Measurements from ENCODE around the gene LUC7L3. TPM values are rescaled to one million over a fixed set of nuclear protein-coding genes. Genes with fewer than 3 reads are reported as not detected.

LUC7L3 gene
- total RNA-seq, 1 donor from 2014 or later, result 108 TPM

DNA sequence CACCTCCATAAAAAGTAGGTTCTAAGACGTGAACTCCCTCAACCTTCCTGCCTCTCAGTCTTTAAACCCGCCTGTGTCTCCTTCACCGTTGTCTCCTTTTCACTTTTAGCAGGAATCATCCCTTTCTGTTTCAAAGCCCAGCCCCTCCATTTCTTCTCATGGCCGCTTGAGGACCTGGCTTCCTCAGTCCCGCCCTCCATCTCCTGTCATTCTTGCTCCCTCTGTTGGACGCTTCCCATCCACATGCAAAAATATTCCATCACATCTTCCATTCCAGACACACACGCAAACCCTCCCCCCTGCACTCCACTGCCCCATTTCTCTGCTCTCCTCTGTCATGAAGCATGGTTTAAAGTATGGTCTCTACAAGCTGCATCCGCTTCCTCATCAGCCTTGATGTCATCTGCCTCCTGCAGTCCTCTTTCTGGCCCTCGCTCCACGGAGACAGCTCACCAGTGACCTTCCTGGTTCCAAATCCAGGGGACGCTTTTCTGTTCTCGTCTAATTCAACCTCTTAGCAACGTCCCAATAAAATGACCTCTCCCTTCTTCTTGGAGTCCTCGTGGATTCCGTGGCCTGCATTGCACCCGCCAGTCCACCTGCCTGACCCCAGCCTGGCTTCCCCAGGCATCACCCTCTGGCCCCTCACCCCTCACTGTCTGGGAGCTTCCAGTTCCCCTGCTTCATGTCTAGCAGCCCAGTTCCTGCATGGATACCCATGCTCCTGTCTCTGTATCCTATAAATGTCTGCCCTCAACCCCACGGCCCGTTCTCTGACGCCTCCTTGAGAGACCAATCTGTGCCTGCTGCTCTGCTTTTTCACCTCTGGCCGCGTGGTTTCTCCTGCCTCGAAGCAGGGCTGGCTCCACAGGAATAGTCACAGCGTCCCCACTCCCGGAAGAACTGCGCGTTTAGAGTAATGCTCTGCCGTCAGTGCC lies 37.9 kb upstream of the LUC7L3 start:
- DNase-seq (ENCODE audit: extremely low spot score in 2 of 2), result no peak
- Histone ChIP-seq H3K27me3 (no peaks in the 10 kb centered on the region), H3K9me3 (no peaks in the 10 kb centered on the region), H3K27ac (peak overlapping the region; percentile 44), H3K4me1 (peaks cover 19% of the 10 kb centered on the region), H3K36me3 (no peaks in the 10 kb centered on the region), H3K4me3 (no peak overlapping the region)
- TF ChIP-seq, protein P1, sequence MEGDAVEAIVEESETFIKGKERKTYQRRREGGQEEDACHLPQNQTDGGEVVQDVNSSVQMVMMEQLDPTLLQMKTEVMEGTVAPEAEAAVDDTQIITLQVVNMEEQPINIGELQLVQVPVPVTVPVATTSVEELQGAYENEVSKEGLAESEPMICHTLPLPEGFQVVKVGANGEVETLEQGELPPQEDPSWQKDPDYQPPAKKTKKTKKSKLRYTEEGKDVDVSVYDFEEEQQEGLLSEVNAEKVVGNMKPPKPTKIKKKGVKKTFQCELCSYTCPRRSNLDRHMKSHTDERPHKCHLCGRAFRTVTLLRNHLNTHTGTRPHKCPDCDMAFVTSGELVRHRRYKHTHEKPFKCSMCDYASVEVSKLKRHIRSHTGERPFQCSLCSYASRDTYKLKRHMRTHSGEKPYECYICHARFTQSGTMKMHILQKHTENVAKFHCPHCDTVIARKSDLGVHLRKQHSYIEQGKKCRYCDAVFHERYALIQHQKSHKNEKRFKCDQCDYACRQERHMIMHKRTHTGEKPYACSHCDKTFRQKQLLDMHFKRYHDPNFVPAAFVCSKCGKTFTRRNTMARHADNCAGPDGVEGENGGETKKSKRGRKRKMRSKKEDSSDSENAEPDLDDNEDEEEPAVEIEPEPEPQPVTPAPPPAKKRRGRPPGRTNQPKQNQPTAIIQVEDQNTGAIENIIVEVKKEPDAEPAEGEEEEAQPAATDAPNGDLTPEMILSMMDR (IDR thresholded peaks at IDR 0.05), result peak; percentile 31 to 63 (median 31)
- no peak for TF ChIP-seq POLR2A (IDR thresholded peaks at IDR 0.05)
- intact Hi-C loops (cut with DNase I), result loop anchor here (2.0 kb wide), 1 partner anchor 59 kb away; no protein-coding TSS in a partner anchor

- Histone ChIP-seq H3K4me1 (peaks cover 26% of the 10 kb centered on the region), H3K9me3 (no peaks in the 10 kb centered on the region), H3K27ac (no peak overlapping the region), H3K36me3 (no peaks in the 10 kb centered on the region), H3K4me3 (no peak overlapping the region), H3K27me3 (no peaks in the 10 kb centered on the region)
- DNase-seq (ENCODE audit: extremely low spot score in 2 of 2), result no peak
- TF ChIP-seq, protein P1 (IDR thresholded peaks at IDR 0.05), result no peak
- no peak for TF ChIP-seq POLR2A (IDR thresholded peaks at IDR 0.05)
- no peak for TF ChIP-seq POLR2AphosphoS5 (IDR thresholded peaks at IDR 0.05; ENCODE audit: insufficient read depth in 1 of 2, low read depth in 1 of 2)
- intact Hi-C loops (cut with DNase I), result loop anchor here (2.0 kb wide), 1 partner anchor 58 kb away; no protein-coding TSS in a partner anchor
Observed at GRCh38 chr17:50682441-50682840, 37.0 kb upstream of the LUC7L3 start.

GRCh38 chr17:50682938-50683337 lies 36.5 kb upstream of the LUC7L3 start:
- DNase-seq (ENCODE audit: extremely low spot score in 2 of 2), result no peak
- H3K27me3 ChIP-seq, result no peaks in the 10 kb centered on the region
- no peaks in the 10 kb centered on the region for H3K36me3 ChIP-seq
- H3K9me3 ChIP-seq, result no peaks in the 10 kb centered on the region
- intact Hi-C loops (cut with DNase I), result loop anchor here (2.0 kb wide), 1 partner anchor 58 kb away; no protein-coding TSS in a partner anchor
- peaks cover 29% of the 10 kb centered on the region for H3K4me1 ChIP-seq
- H3K4me3 ChIP-seq, result no peak overlapping the region
- no peak for TF ChIP-seq POLR2A (IDR thresholded peaks at IDR 0.05)
- TF ChIP-seq, protein P1 (IDR thresholded peaks at IDR 0.05), result no peak
- TF ChIP-seq POLR2AphosphoS5 (IDR thresholded peaks at IDR 0.05; ENCODE audit: insufficient read depth in 1 of 2, low read depth in 1 of 2), result no peak
- H3K27ac ChIP-seq, result no peak overlapping the region

DNA sequence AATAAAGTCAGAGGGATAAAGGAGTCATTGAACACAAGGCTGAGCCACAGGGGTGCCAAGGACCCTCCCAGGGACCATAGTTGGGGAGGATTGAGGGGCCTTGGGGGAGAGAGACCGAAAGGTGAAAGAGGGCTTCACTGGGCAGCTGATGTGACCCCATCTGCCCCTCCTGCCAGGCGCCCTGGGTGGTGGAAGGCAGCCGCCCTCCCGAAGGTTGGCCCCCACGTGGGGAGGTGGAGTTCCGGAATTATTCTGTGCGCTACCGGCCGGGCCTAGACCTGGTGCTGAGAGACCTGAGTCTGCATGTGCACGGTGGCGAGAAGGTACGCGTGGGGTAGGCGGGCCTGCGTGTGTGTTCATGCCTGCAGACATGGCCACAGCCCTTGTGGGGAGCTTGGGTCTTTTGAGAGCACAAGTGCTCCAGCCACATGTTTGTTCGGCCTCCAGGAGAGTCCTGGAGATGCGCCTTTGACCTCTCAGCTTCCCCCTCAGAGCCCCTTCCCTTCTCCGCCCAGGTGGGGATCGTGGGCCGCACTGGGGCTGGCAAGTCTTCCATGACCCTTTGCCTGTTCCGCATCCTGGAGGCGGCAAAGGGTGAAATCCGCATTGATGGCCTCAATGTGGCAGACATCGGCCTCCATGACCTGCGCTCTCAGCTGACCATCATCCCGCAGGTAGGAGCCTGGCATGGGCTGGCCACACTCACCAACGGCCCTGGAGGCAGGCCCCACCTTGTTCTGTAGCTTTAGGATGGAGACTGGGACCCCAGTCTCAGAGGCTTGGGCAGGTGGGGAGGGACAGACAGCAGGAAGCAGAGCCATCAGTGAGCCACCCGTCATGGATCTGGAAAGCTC lies 35.7 kb upstream of the LUC7L3 start:
- intact Hi-C loops (cut with DNase I), result loop anchor here (2.0 kb wide), 1 partner anchor 57 kb away; no protein-coding TSS in a partner anchor
- Histone ChIP-seq H3K36me3 (no peaks in the 10 kb centered on the region), H3K27me3 (no peaks in the 10 kb centered on the region), H3K27ac (no peak overlapping the region), H3K9me3 (no peaks in the 10 kb centered on the region), H3K4me3 (no peak overlapping the region), H3K4me1 (peaks cover 29% of the 10 kb centered on the region)
- DNase-seq (ENCODE audit: extremely low spot score in 2 of 2), result no peak
- TF ChIP-seq POLR2A (IDR thresholded peaks at IDR 0.05) (no peak), POLR2AphosphoS5 (IDR thresholded peaks at IDR 0.05; ENCODE audit: insufficient read depth in 1 of 2, low read depth in 1 of 2) (no peak)
- TF ChIP-seq, protein P1 (IDR thresholded peaks at IDR 0.05), result no peak

All from vagina (tissue), 2 donors.